SJSA1 (cell line): ENCODE results near the gene ATAD5. TPM values are rescaled to one million over a fixed set of nuclear protein-coding genes. Genes with fewer than 3 reads are reported as not detected.

ENCODE experiments used
- DNase-seq, 2 experiments: peaks; one replicate each; pipeline ENCODE4 v3.0.0-alpha.2; 2015 to 2020; ENCODE audit warnings: low spot score in 2 of 2, low read depth in 1 of 2
- H3K27ac ChIP-seq: fragments of 250-450 bp; sonication (Bioruptor Pico); 2 replicates; pipeline ENCODE4 v1.5.1; 2020; ENCODE audit warnings: mild to moderate bottlenecking, moderate library complexity
- H3K27me3 ChIP-seq: fragments of 250-450 bp; sonication (Bioruptor Pico); replicated peaks from 2 replicates; pipeline ENCODE4 v1.5.1; 2020; ENCODE audit warnings: mild to moderate bottlenecking, moderate library complexity
- H3K36me3 ChIP-seq: fragments of 250-450 bp; sonication (Bioruptor Pico); 2 replicates; pipeline ENCODE4 v1.5.1; 2020; ENCODE audit warnings: mild to moderate bottlenecking
- H3K4me1 ChIP-seq: fragments of 250-450 bp; sonication (Bioruptor Pico); replicated peaks from 2 replicates; pipeline ENCODE4 v1.6.1; 2021; ENCODE audit warnings: mild to moderate bottlenecking
- H3K4me3 ChIP-seq: fragments of 250-450 bp; sonication (Bioruptor Pico); 2 replicates; pipeline ENCODE4 v1.5.1; 2020; ENCODE audit warnings: mild to moderate bottlenecking
- H3K9me3 ChIP-seq: fragments of 250-450 bp; sonication (Bioruptor Pico); replicated peaks from 2 replicates; pipeline ENCODE4 v1.5.1; 2020; ENCODE audit warnings: mild to moderate bottlenecking
- total RNA-seq: library from RNA; depleted of rRNA; stranded (reverse); fragments of >200 nt; shearing (Covaris generic); gene quantifications from 2 replicates; pipeline ENCODE4 v1.2.3, GENCODE V29; 2014

Gene ATAD5
- total RNA-seq, 1 experiment from 2014 or later, result 11.6 TPM

DNA sequence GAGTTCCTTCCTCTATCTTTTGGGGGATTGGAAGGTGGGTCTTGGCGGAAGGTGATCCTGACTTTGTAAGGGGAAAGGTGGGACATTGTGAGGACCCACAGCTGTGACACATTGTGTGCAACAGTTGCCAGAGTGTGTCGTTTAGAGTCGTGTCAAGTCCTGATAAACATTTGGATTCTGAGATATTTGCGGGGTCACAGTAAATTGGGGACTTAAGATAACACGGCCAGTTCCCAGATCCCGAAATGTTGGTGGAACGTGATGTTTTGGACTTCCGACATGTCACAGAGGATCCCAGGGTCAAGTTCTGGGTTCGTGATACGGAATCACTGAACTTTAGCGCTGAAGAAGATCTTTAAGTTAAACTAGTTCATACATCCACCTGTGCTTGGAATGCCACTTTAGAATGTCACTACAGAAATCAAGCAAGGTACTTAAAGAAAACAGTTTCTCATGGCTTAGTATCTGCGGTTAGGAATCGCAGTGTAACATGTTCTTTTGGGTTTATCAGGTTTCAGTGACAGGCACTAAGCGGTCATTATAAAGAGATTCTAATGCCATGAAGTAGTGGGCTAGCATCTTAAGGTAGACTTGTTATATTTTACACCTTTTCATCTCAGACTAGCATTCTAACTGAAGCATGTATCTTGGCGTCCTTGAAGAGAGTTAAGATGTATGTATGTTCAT, 815 bp downstream of the ATAD5 start:
- Histone ChIP-seq H3K4me1 (peaks cover 10% of the 10 kb centered on the region), H3K4me3 (peak overlapping the region; percentile 85), H3K36me3 (peaks cover 40% of the 10 kb centered on the region), H3K27ac (peak overlapping the region; percentile 86), H3K9me3 (no peaks in the 10 kb centered on the region), H3K27me3 (no peaks in the 10 kb centered on the region)
- no peak for DNase-seq

DNA sequence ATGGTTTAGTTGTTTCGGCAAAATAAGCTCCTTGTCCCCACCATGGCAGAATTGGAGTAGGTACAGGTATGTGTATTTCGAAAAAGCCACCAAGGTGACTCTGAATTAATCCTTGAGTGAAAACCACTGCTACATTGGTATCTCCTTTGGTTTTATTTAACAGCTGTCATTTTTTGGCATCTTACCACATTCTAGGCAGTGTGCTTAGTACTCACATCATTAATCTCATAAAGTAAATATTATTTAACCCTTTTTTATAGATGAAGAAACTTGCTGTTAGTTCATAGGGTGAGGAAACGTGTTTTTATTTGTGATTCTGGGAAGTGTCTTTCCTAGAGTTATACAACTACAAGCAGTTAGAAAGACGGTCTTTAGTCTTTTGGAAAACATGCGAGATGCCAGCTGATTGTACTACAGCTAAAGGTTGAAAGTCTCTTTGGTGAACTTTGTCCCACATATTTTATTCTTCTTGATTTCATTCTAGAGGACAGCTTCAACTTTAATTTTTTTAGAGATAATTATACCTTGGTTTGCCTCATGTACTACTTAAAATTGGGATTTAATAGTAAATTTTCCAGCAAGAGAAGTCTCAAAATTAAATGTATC, 6.5 kb downstream of the ATAD5 start:
- Histone ChIP-seq H3K4me1 (peaks cover 3% of the 10 kb centered on the region), H3K4me3 (no peak overlapping the region), H3K27ac (no peak overlapping the region), H3K9me3 (no peaks in the 10 kb centered on the region), H3K27me3 (no peaks in the 10 kb centered on the region), H3K36me3 (peaks cover 76% of the 10 kb centered on the region)
- no peak for DNase-seq

DNA sequence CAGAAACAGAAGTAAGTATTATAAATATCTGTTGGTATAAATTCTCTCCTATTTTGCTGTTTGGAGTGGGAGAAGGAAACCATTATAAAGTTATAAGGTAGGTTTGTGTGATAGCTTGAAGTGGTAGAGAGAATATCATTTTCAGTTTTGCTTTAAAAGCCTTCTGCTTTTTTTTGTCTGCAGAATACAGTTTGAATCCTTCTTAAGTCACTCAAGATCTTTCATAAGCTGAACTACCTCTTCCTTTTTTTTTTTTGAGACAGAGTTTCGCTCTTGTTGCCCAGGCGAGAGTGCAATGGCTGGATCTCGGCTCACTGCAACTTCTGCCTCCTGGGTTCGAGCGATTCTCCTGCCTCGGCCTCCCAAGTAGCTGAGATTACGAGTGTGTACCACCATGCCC, 9.0 kb downstream of the ATAD5 start:
- Histone ChIP-seq H3K27me3 (no peaks in the 10 kb centered on the region), H3K27ac (no peak overlapping the region), H3K4me1 (no peaks in the 10 kb centered on the region), H3K9me3 (no peaks in the 10 kb centered on the region), H3K4me3 (no peak overlapping the region), H3K36me3 (peaks cover 71% of the 10 kb centered on the region)
- DNase-seq, result no peak

GRCh38 chr17:30848021-30848420, 16.3 kb downstream of the ATAD5 start:
- DNase-seq, result no peak
- H3K27me3 ChIP-seq, result no peaks in the 10 kb centered on the region

DNA sequence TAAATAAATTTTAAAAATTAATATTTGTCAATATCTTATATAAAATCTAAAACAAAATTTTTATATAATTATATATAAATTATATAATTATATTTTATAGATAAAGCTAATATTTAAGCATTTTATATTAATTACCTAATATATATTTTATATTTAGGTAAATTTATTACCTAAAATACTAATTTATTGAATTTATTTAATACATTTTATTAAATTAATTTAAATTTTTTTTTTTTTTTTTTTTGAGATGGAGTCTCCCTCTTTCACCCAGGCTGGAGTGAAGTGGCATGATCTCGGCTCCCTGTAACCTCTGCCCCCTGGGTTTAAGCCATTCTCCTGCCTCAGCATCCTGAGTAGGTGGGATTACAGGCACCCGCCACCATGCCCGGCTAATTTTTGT, 22.4 kb downstream of the ATAD5 start:
- Histone ChIP-seq H3K36me3 (peaks cover 65% of the 10 kb centered on the region), H3K27ac (no peak overlapping the region), H3K4me1 (no peaks in the 10 kb centered on the region), H3K27me3 (no peaks in the 10 kb centered on the region), H3K4me3 (no peak overlapping the region), H3K9me3 (no peaks in the 10 kb centered on the region)
- DNase-seq, result no peak

More at GRCh38 chr17:30848021-30848420, 16.3 kb downstream of the ATAD5 start:
- Histone ChIP-seq H3K36me3 (peaks cover 60% of the 10 kb centered on the region), H3K4me3 (no peak overlapping the region), H3K27ac (no peak overlapping the region), H3K4me1 (no peaks in the 10 kb centered on the region), H3K9me3 (no peaks in the 10 kb centered on the region)

DNA sequence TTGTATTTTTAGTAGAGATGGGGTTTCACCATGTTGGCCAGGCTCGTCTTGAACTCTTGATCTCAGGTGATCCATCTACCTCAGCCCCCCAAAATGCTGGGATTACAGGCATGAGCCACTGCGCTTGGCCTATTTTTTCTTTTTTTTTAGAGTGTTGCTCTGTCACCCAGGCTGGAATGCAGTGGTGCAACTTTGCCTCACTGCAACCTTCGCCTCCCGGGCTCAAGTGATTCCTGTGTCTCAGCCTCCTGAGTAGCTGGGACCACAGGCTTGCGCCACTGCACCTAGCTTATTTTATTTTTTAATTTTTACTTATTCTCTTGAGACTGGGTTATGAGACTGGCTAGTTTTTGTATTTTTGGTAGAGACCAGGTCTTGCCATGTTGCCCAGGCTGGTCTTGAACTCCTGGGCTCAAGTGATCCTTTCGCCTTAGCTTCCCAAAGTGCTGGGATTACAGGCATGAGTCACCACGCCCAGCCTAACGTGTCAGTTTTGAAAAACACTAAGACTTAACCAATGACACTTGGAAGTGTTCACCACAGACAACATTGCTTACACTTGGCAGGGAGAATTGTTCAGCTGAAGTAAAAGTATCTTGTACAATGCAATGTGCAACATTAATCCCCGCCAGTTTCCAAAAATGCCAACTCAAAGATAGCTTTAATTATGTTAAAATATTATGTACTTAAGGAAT, 26.9 kb downstream of the ATAD5 start:
- no peaks in the 10 kb centered on the region for H3K9me3 ChIP-seq
- H3K27me3 ChIP-seq, result no peaks in the 10 kb centered on the region
- no peak overlapping the region for H3K27ac ChIP-seq
- peaks cover 66% of the 10 kb centered on the region for H3K36me3 ChIP-seq
- no peaks in the 10 kb centered on the region for H3K4me1 ChIP-seq
- H3K4me3 ChIP-seq, result no peak overlapping the region
- no peak for DNase-seq

DNA sequence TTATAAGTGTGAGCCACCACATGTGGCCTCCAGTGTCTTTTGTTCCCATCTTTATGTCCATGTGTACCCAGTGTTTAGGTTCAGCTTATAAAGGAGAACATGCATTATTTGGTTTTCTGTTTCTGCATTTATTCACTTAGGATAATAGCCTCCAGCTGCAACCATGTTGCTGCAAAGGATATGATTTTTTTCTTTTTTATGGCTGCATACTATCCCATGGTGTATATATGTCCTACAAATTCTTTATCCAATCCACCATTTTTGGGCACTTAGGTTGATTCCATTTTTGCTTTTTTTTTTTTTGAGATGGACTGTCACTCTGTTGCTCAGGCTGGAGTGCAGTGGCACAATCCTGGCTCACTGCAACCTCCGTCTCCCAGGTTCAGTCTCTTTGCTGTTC, 32.9 kb downstream of the ATAD5 start:
- Histone ChIP-seq H3K9me3 (no peaks in the 10 kb centered on the region), H3K36me3 (peaks cover 63% of the 10 kb centered on the region), H3K27me3 (no peaks in the 10 kb centered on the region), H3K4me3 (no peak overlapping the region), H3K4me1 (no peaks in the 10 kb centered on the region), H3K27ac (no peak overlapping the region)
- no peak for DNase-seq

GRCh38 chr17:30869005-30869404, 37.2 kb downstream of the ATAD5 start:
- peaks cover 64% of the 10 kb centered on the region for H3K36me3 ChIP-seq
- H3K4me1 ChIP-seq, result no peaks in the 10 kb centered on the region
- no peaks in the 10 kb centered on the region for H3K27me3 ChIP-seq
- no peaks in the 10 kb centered on the region for H3K9me3 ChIP-seq
- no peak overlapping the region for H3K27ac ChIP-seq
- DNase-seq, result no peak
- no peak overlapping the region for H3K4me3 ChIP-seq

- Histone ChIP-seq H3K4me1 (no peaks in the 10 kb centered on the region), H3K36me3 (peaks cover 38% of the 10 kb centered on the region), H3K27me3 (no peaks in the 10 kb centered on the region), H3K4me3 (no peak overlapping the region), H3K27ac (no peak overlapping the region), H3K9me3 (no peaks in the 10 kb centered on the region)
- DNase-seq, result no peak
Observed at GRCh38 chr17:30886187-30886586, 54.4 kb downstream of the ATAD5 start.

DNA sequence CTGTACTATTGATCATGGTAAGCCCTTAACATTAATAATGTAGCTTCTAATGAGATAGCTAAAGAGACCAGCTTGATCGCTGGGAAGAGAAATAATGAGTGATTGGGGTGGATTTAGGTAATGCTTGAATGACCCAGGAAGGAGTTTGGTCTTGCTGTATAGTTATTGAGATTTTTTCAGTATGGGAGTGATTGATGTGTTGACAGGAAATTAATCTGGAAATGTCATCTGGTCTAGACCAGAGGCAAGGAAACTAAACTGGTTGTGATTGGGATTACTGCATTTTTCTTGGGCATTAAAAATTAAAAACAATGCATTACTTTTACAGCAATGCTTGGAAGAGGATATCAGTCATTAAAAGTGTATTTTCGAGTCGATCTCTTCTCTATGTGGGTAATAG, 62.5 kb downstream of the ATAD5 start:
- no peak overlapping the region for H3K4me3 ChIP-seq
- DNase-seq, result no peak
- H3K36me3 ChIP-seq, result peaks cover 50% of the 10 kb centered on the region
- H3K27ac ChIP-seq, result no peak overlapping the region
- H3K9me3 ChIP-seq, result no peaks in the 10 kb centered on the region
- H3K4me1 ChIP-seq, result no peaks in the 10 kb centered on the region
- no peaks in the 10 kb centered on the region for H3K27me3 ChIP-seq

DNA sequence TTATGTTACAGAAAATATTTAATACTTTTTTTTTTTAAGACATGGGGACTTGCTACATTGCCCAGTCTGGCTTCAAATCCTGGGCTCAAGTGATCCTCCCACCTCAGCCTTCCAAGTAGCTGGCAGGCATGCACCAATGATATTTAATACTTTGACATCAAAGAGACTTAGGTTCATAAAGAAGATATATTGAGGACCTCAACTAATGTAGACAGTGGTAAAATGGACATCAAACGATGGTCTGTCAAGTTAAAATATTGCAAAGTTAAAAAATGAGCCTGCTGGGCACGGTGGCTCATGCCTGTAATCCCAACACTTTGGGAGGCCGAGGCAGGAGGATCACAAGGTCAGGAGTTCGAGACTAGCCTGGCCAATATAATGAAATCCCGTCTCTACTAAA, 65.5 kb downstream of the ATAD5 start:
- Histone ChIP-seq H3K9me3 (no peaks in the 10 kb centered on the region), H3K4me3 (no peak overlapping the region), H3K4me1 (no peaks in the 10 kb centered on the region), H3K36me3 (peaks cover 62% of the 10 kb centered on the region), H3K27ac (no peak overlapping the region), H3K27me3 (no peaks in the 10 kb centered on the region)
- no peak for DNase-seq

DNA sequence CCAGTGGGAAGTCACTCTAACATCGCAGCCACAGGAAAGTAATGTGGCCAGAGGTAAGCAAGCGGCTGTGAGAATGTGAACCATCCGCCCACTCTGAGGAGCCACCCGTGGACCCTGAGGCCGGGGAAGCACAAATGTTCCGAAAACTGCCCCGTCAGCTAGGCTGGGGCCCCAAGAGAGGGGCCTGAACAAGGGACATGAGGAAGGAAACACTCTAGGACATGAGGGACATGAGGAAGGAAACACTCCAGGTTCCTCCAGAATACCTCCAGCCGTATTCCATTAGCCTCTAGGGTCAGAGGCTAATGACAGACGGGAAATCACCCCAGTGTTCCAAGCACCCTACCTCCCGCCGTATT, 74.0 kb downstream of the ATAD5 start:
- H3K9me3 ChIP-seq, result no peaks in the 10 kb centered on the region
- peak overlapping the region; percentile 61 for H3K27ac ChIP-seq
- peak in 1 of 2 experiments; percentile 68 for DNase-seq
- H3K4me1 ChIP-seq, result peaks cover 15% of the 10 kb centered on the region
- peaks cover 28% of the 10 kb centered on the region for H3K36me3 ChIP-seq
- H3K27me3 ChIP-seq, result no peaks in the 10 kb centered on the region
- peak overlapping the region; percentile 58 for H3K4me3 ChIP-seq

GRCh38 chr17:30906101-30906911, 74.5 kb downstream of the ATAD5 start, which contains the start of gene TEFM:
Gene TEFM, minus strand, starts transcription at chr17:30906238. Its CDS starts 40 bp downstream, at chr17:30906198.
- H3K27me3 ChIP-seq, result no peaks in the 10 kb centered on the region
- peaks cover 23% of the 10 kb centered on the region for H3K36me3 ChIP-seq
- H3K9me3 ChIP-seq, result no peaks in the 10 kb centered on the region
- peak; percentile 88 to 91 for DNase-seq
- H3K27ac ChIP-seq, result peak within 1 kb of the TSS; percentile 61
- H3K4me1 ChIP-seq, result peaks cover 15% of the 10 kb centered on the region
- peak within 1 kb of the TSS; percentile 58 for H3K4me3 ChIP-seq
